GM19240 (cell line): ENCODE results near the gene HMCN1.

Source experiments
- DNase-seq: peaks from one replicate; pipeline ENCODE4 v3.0.0; 2011; ENCODE audit warnings: low spot score; ENCODE audit not compliant: insufficient read length

The HMCN1 gene

GRCh38 chr1:185960422-185961321, 226.5 kb downstream of the HMCN1 start:
- DNase-seq = no peak

- DNase-seq = no peak
Measured at GRCh38 chr1:185961664-185962063, 227.5 kb downstream of the HMCN1 start.

GRCh38 chr1:185964946-185965345, 230.8 kb downstream of the HMCN1 start:
- DNase-seq = no peak

- DNase-seq = no peak
Measured at GRCh38 chr1:185965870-185966269, 231.7 kb downstream of the HMCN1 start.

- DNase-seq = no peak
Measured at GRCh38 chr1:185966471-185966870, 232.3 kb downstream of the HMCN1 start.

- DNase-seq = no peak
Measured at GRCh38 chr1:185969028-185969427, 234.8 kb downstream of the HMCN1 start.

GRCh38 chr1:185969524-185969991, 235.4 kb downstream of the HMCN1 start:
- DNase-seq = no peak

GRCh38 chr1:185971688-185972087, 237.5 kb downstream of the HMCN1 start:
- no peak for DNase-seq

- no peak for DNase-seq
Measured at GRCh38 chr1:185972096-185972850, 238.1 kb downstream of the HMCN1 start.

- no peak for DNase-seq
Measured at GRCh38 chr1:185973645-185974044, 239.5 kb downstream of the HMCN1 start.

- DNase-seq = no peak
Measured at GRCh38 chr1:185974367-185975170, 240.4 kb downstream of the HMCN1 start.

- no peak for DNase-seq
Measured at GRCh38 chr1:185980891-185981290, 246.7 kb downstream of the HMCN1 start.

GRCh38 chr1:185984113-185984836, 250.1 kb downstream of the HMCN1 start:
- DNase-seq = no peak

GRCh38 chr1:185987611-185988321, 253.6 kb downstream of the HMCN1 start:
- DNase-seq = no peak

- DNase-seq = no peak
Measured at GRCh38 chr1:185990565-185990964, 256.4 kb downstream of the HMCN1 start.

- no peak for DNase-seq
Measured at GRCh38 chr1:185991266-185991665, 257.1 kb downstream of the HMCN1 start.

- DNase-seq = no peak
Measured at GRCh38 chr1:185996211-185996610, 262.0 kb downstream of the HMCN1 start.

- no peak for DNase-seq
Measured at GRCh38 chr1:185998391-185998790, 264.2 kb downstream of the HMCN1 start.

- DNase-seq = no peak
Measured at GRCh38 chr1:186002406-186002805, 268.2 kb downstream of the HMCN1 start.

- no peak for DNase-seq
Measured at GRCh38 chr1:186009039-186009737, 275.0 kb downstream of the HMCN1 start.
